ENCODE measurements around the gene ISCU. TPM values are rescaled to one million over a fixed set of nuclear protein-coding genes. Genes with fewer than 3 reads are reported as not detected.

The ISCU gene
- total RNA-seq, 1 donor from 2014 or later = 78.9 TPM

DNA sequence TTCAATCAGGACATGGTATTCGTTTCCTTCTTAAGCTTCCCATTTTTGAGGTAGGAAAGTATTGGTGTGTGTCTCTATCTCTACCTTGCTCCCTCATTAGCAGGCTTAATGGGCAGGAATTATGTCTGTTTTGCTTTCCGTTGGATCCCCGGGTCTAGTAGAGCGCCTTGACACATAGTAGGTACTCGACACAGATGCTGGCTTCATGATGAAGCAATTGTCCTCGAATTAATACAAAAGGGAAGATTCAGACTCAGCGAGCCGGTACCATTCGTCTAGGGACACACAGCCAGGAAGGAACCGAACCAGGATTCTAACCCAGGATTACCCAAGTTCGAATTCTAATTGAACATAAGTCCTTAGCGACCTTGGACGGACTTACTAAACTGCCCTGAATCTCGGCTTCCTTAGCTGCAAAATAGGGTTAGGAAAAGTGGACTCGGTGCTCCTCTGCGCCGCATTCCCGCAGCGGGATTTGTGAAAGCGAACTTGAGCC is 496 bp upstream of the ISCU start:
- H3K9me3 ChIP-seq (ENCODE audit: low read depth) = no peaks in the 10 kb centered on the region
- no peak for TF ChIP-seq EZH2phosphoT487 (IDR thresholded peaks at IDR 0.05)
- TF ChIP-seq EZH2 (IDR thresholded peaks at IDR 0.05) = no peak
- TF ChIP-seq, protein P1, sequence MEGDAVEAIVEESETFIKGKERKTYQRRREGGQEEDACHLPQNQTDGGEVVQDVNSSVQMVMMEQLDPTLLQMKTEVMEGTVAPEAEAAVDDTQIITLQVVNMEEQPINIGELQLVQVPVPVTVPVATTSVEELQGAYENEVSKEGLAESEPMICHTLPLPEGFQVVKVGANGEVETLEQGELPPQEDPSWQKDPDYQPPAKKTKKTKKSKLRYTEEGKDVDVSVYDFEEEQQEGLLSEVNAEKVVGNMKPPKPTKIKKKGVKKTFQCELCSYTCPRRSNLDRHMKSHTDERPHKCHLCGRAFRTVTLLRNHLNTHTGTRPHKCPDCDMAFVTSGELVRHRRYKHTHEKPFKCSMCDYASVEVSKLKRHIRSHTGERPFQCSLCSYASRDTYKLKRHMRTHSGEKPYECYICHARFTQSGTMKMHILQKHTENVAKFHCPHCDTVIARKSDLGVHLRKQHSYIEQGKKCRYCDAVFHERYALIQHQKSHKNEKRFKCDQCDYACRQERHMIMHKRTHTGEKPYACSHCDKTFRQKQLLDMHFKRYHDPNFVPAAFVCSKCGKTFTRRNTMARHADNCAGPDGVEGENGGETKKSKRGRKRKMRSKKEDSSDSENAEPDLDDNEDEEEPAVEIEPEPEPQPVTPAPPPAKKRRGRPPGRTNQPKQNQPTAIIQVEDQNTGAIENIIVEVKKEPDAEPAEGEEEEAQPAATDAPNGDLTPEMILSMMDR (IDR thresholded peaks at IDR 0.05) = no peak
- H3K36me3 ChIP-seq = peaks cover 6% of the 10 kb centered on the region
- peaks cover 10% of the 10 kb centered on the region for H3F3A ChIP-seq (ENCODE audit: low read depth)
- Mint-ChIP-seq H3K36me3 (peaks cover 4% of the 10 kb centered on the region), H3K9me3 (no peaks in the 10 kb centered on the region), H3K27me3 (ENCODE audit: insufficient read depth, low read depth) (peaks cover 7% of the 10 kb centered on the region), H3K4me1 (peaks cover 37% of the 10 kb centered on the region), H3K4me3 (peak overlapping the region; percentile 100), H3K27ac (peak overlapping the region; percentile 100)
- peaks cover 63% of the 10 kb centered on the region for H3K79me2 ChIP-seq (ENCODE audit: low read depth)
- peak overlapping the region; percentile 67 for H3K4me3 ChIP-seq
- peaks cover 33% of the 10 kb centered on the region for H4K20me1 ChIP-seq (ENCODE audit: low read depth)
- peak overlapping the region; percentile 94 for H2AFZ ChIP-seq (replicated peaks)
- H3K27me3 ChIP-seq = no peaks in the 10 kb centered on the region
- H3K27ac ChIP-seq = peak overlapping the region; percentile 95
- H3K9ac ChIP-seq = peak overlapping the region; percentile 91
- peaks cover 6% of the 10 kb centered on the region for H3K4me1 ChIP-seq
- peak overlapping the region; percentile 84 for H3K4me2 ChIP-seq
- peak; percentile 53 for DNase-seq (ENCODE audit: low spot score)

DNA sequence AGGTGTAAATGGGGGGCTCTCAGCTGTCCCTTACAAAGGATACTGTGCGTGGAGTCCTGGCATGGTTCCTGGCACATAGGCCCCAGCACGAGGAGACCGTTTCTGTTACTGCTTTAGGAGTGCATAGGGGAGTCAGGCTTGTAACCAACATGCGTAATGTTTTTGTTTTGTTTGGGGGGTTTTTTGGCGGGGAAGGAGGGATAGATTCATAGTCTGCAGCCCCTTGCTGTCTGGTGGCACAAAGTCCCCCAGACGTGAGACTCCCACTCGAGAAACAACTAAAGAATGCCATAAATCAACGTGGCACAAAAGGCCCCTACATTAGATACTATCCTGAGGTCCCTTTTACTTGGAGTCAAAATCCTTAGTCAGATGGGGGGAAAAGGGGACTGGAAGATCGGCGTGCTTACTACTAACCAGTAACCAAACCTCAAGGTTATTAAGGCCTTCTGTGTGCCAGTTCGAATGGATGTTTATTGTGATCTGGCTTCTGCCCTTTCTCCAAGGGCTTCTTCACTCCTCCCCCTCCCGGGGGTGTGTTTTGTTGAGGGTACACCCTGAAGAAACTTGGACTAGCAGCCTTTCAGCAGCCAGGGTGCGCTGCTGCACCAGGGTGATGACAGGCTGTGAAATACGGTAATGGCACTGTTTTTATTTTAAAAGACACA is 874 bp downstream of the ISCU start:
- peak overlapping the region; percentile 50 for H3K27ac ChIP-seq
- H3K4me3 ChIP-seq = peak overlapping the region; percentile 67
- H4K20me1 ChIP-seq (ENCODE audit: low read depth) = peaks cover 22% of the 10 kb centered on the region
- peaks cover 6% of the 10 kb centered on the region for H3K36me3 ChIP-seq
- peaks cover 49% of the 10 kb centered on the region for H3K79me2 ChIP-seq (ENCODE audit: low read depth)
- peak; percentile 85 for DNase-seq (ENCODE audit: low spot score)
- TF ChIP-seq EZH2phosphoT487 (IDR thresholded peaks at IDR 0.05) (no peak), EZH2 (IDR thresholded peaks at IDR 0.05) (no peak)
- TF ChIP-seq, protein P1 (IDR thresholded peaks at IDR 0.05) = peak; percentile 82
- Mint-ChIP-seq H3K27ac (no peak overlapping the region), H3K27me3 (ENCODE audit: insufficient read depth, low read depth) (peaks cover 7% of the 10 kb centered on the region), H3K9me3 (no peaks in the 10 kb centered on the region), H3K36me3 (peaks cover 10% of the 10 kb centered on the region), H3K4me3 (peak overlapping the region; percentile 100), H3K4me1 (peaks cover 28% of the 10 kb centered on the region)
- H3K27me3 ChIP-seq = no peaks in the 10 kb centered on the region
- H3K9ac ChIP-seq = peak overlapping the region; percentile 76
- H2AFZ ChIP-seq (replicated peaks) = peak overlapping the region; percentile 77
- H3K4me2 ChIP-seq = peak overlapping the region; percentile 89
- no peaks in the 10 kb centered on the region for H3K9me3 ChIP-seq (ENCODE audit: low read depth)
- H3K4me1 ChIP-seq = peaks cover 6% of the 10 kb centered on the region
- peaks cover 9% of the 10 kb centered on the region for H3F3A ChIP-seq (ENCODE audit: low read depth)

DNA sequence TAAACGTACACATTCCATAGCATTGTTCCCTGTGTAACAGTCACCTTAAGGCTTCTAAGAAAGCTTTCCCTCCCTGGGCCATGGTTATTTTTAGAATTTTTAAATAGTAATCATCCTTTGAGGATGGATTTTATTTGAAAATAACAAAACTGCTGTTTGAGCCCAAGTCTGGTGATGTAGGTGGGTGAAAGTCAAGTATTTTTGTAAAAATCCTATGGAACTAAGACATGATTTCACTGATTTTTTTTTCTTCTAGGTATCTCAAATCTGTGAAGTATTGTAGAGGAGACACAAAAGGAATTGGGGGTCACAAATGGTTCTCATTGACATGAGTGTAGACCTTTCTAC is 1.4 kb downstream of the ISCU start:
- no peak overlapping the region for H2AFZ ChIP-seq (replicated peaks)
- H3K4me1 Mint-ChIP-seq = peaks cover 26% of the 10 kb centered on the region
- H3K4me3 Mint-ChIP-seq = peak overlapping the region; percentile 100
- no peaks in the 10 kb centered on the region for H3K9me3 Mint-ChIP-seq
- DNase-seq (ENCODE audit: low spot score) = no peak
- TF ChIP-seq, protein P1 (IDR thresholded peaks at IDR 0.05) = no peak
- no peak for TF ChIP-seq EZH2phosphoT487 (IDR thresholded peaks at IDR 0.05)
- TF ChIP-seq EZH2 (IDR thresholded peaks at IDR 0.05) = no peak
- H3K9me3 ChIP-seq (ENCODE audit: low read depth) = no peaks in the 10 kb centered on the region
- H3K4me3 ChIP-seq = peak overlapping the region; percentile 67
- H3K9ac ChIP-seq = no peak overlapping the region
- peak overlapping the region; percentile 37 for H3K27ac Mint-ChIP-seq
- H4K20me1 ChIP-seq (ENCODE audit: low read depth) = peaks cover 22% of the 10 kb centered on the region
- peaks cover 9% of the 10 kb centered on the region for H3F3A ChIP-seq (ENCODE audit: low read depth)
- H3K79me2 ChIP-seq (ENCODE audit: low read depth) = peaks cover 44% of the 10 kb centered on the region
- H3K4me2 ChIP-seq = peak overlapping the region; percentile 89
- H3K36me3 ChIP-seq = peaks cover 6% of the 10 kb centered on the region
- H3K36me3 Mint-ChIP-seq = peaks cover 13% of the 10 kb centered on the region
- H3K27me3 ChIP-seq = no peaks in the 10 kb centered on the region
- H3K4me1 ChIP-seq = peaks cover 6% of the 10 kb centered on the region
- H3K27me3 Mint-ChIP-seq (ENCODE audit: insufficient read depth, low read depth) = peaks cover 7% of the 10 kb centered on the region
- H3K27ac ChIP-seq = no peak overlapping the region

Data from neural progenitor cell (in vitro differentiated cells).